NB4 (cell line): ENCODE measurements around the gene BCL11B.
A peak's percentile ranks its signal among the peaks of the same experiment; 100 is the strongest.

Source experiments
- DNase-seq: peaks from one replicate; pipeline ENCODE4 v3.0.0; 2010; ENCODE audit warnings: low read depth
- H3K4me3 ChIP-seq: one replicate; pipeline ENCODE4 v1.5.1; 2011; ENCODE audit warnings: mild to moderate bottlenecking, low read depth, low read length, moderate library complexity
- CTCF ChIP-seq: IDR thresholded peaks from one replicate; pipeline ENCODE4 v1.5.1; 2012; ENCODE audit warnings: low read depth, low read length
- MAX ChIP-seq: IDR thresholded peaks from 2 replicates; pipeline ENCODE4 v1.6.1; 2011; ENCODE audit warnings: low read depth, low read length
- MYC ChIP-seq: IDR thresholded peaks from 2 replicates; pipeline ENCODE4 v1.6.1; 2011; ENCODE audit warnings: low read depth, low read length
- POLR2A ChIP-seq: IDR thresholded peaks from 2 replicates; pipeline ENCODE4 v1.6.1; 2011; ENCODE audit warnings: mild to moderate bottlenecking; ENCODE audit not compliant: insufficient read length; ENCODE audit errors: extremely low read depth

Gene BCL11B

GRCh38 chr14:99284254-99285004 lies 12.4 kb upstream of the BCL11B start:
- TF ChIP-seq POLR2A: no peak
- no peak for TF ChIP-seq CTCF
- TF ChIP-seq MAX: no peak
- no peak for TF ChIP-seq MYC
- H3K4me3 ChIP-seq: no peak overlapping the region
- no peak for DNase-seq

GRCh38 chr14:99282261-99283050 lies 10.5 kb upstream of the BCL11B start:
- peak; percentile 54 for DNase-seq
- H3K4me3 ChIP-seq: no peak overlapping the region
- no peak for TF ChIP-seq CTCF
- no peak for TF ChIP-seq POLR2A
- no peak for TF ChIP-seq MAX
- no peak for TF ChIP-seq MYC

GRCh38 chr14:99281396-99281795 lies 9.4 kb upstream of the BCL11B start:
- no peak for DNase-seq
- no peak overlapping the region for H3K4me3 ChIP-seq
- TF ChIP-seq MYC (no peak), POLR2A (no peak), MAX (no peak), CTCF (no peak)

- DNase-seq: no peak
- H3K4me3 ChIP-seq: no peak overlapping the region
- TF ChIP-seq MYC (no peak), MAX (no peak), POLR2A (no peak), CTCF (no peak)
These were observed 8.9 kb upstream of the BCL11B start for GRCh38 chr14:99280852-99281251.

- H3K4me3 ChIP-seq: no peak overlapping the region
- TF ChIP-seq POLR2A: no peak
- no peak for TF ChIP-seq CTCF
- TF ChIP-seq MYC: no peak
- no peak for TF ChIP-seq MAX
- DNase-seq: no peak
These were observed 8.2 kb upstream of the BCL11B start for GRCh38 chr14:99280066-99280731.
